OCI-LY3 (cell line): ENCODE results near the gene SPINDOC.

Experiments
- EZH2phosphoT487 ChIP-seq: fragments of 200-600 bp; shearing (Covaris generic); IDR thresholded peaks from 2 replicates; pipeline ENCODE4 v1.6.1; 2018; ENCODE audit warnings: antibody characterized with exemption, mixed run types, low read depth
- TF ChIP-seq, protein P1 (sequence below): fragments of 200-600, 300-600 bp; sonication (generic); IDR thresholded peaks from 2 replicates; pipeline ENCODE4 v1.5.1; 2014; ENCODE audit warnings: antibody characterized with exemption, low read length, low read depth

GRCh38 chr11:63874511-63874910 lies 61.3 kb downstream of the SPINDOC start:
- TF ChIP-seq, protein P1, sequence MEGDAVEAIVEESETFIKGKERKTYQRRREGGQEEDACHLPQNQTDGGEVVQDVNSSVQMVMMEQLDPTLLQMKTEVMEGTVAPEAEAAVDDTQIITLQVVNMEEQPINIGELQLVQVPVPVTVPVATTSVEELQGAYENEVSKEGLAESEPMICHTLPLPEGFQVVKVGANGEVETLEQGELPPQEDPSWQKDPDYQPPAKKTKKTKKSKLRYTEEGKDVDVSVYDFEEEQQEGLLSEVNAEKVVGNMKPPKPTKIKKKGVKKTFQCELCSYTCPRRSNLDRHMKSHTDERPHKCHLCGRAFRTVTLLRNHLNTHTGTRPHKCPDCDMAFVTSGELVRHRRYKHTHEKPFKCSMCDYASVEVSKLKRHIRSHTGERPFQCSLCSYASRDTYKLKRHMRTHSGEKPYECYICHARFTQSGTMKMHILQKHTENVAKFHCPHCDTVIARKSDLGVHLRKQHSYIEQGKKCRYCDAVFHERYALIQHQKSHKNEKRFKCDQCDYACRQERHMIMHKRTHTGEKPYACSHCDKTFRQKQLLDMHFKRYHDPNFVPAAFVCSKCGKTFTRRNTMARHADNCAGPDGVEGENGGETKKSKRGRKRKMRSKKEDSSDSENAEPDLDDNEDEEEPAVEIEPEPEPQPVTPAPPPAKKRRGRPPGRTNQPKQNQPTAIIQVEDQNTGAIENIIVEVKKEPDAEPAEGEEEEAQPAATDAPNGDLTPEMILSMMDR, result no peak
- no peak for TF ChIP-seq EZH2phosphoT487
